HG03095 (cell line): ENCODE measurements around the gene CXXC5.

ENCODE experiments used
- ATAC-seq: cut with Tn5 transposase; IDR thresholded peaks from one replicate; pipeline ENCODE4 v1.9.1; 2021; ENCODE audit warnings: moderate library complexity; ENCODE audit not compliant: unreplicated experiment

Gene CXXC5

GRCh38 chr5:139692679-139693308, 44.6 kb downstream of the CXXC5 start:
- ATAC-seq, result no peak

- ATAC-seq, result no peak
Measured at GRCh38 chr5:139693676-139694364, 45.7 kb downstream of the CXXC5 start.

- no peak for ATAC-seq
Measured at GRCh38 chr5:139694556-139695177, 46.5 kb downstream of the CXXC5 start.

GRCh38 chr5:139695178-139695573, 47.0 kb downstream of the CXXC5 start:
- ATAC-seq, result no peak

GRCh38 chr5:139696167-139696893, 48.2 kb downstream of the CXXC5 start:
- ATAC-seq, result no peak

- ATAC-seq, result no peak
Measured at GRCh38 chr5:139696894-139697658, 48.9 kb downstream of the CXXC5 start.

- ATAC-seq, result no peak
Measured at GRCh38 chr5:139698490-139699146, 50.5 kb downstream of the CXXC5 start.

- ATAC-seq, result no peak
Measured at GRCh38 chr5:139699351-139699750, 51.2 kb downstream of the CXXC5 start.

GRCh38 chr5:139700711-139701055, 52.5 kb downstream of the CXXC5 start:
- no peak for ATAC-seq

GRCh38 chr5:139701056-139701741, 53.0 kb downstream of the CXXC5 start:
- ATAC-seq, result no peak

- ATAC-seq, result no peak
Measured at GRCh38 chr5:139702548-139702947, 54.4 kb downstream of the CXXC5 start.

- no peak for ATAC-seq
Measured at GRCh38 chr5:139704748-139705147, 56.6 kb downstream of the CXXC5 start.

- ATAC-seq, result no peak
Measured at GRCh38 chr5:139705191-139705590, 57.0 kb downstream of the CXXC5 start.

GRCh38 chr5:139705655-139706587, 57.8 kb downstream of the CXXC5 start:
- no peak for ATAC-seq

GRCh38 chr5:139707445-139708003, 59.4 kb downstream of the CXXC5 start:
- no peak for ATAC-seq

- no peak for ATAC-seq
Measured at GRCh38 chr5:139708434-139708861, 60.3 kb downstream of the CXXC5 start.

GRCh38 chr5:139708877-139709581, 60.9 kb downstream of the CXXC5 start:
- ATAC-seq, result no peak
